HS-27A (cell line): Measurements from ENCODE around the gene SERPINB11.
"Not testable (repeated sequence)": the region's sequence is repeated elsewhere in the genome, so short reads cannot be mapped to it uniquely, and the experiment has no call there.

Experiments
- DNase-seq: peaks from one replicate; pipeline ENCODE4 v3.0.0-alpha.2; 2012; ENCODE audit warnings: low read depth, missing footprints

The SERPINB11 gene, protein sequence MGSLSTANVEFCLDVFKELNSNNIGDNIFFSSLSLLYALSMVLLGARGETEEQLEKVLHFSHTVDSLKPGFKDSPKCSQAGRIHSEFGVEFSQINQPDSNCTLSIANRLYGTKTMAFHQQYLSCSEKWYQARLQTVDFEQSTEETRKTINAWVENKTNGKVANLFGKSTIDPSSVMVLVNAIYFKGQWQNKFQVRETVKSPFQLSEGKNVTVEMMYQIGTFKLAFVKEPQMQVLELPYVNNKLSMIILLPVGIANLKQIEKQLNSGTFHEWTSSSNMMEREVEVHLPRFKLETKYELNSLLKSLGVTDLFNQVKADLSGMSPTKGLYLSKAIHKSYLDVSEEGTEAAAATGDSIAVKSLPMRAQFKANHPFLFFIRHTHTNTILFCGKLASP

DNA sequence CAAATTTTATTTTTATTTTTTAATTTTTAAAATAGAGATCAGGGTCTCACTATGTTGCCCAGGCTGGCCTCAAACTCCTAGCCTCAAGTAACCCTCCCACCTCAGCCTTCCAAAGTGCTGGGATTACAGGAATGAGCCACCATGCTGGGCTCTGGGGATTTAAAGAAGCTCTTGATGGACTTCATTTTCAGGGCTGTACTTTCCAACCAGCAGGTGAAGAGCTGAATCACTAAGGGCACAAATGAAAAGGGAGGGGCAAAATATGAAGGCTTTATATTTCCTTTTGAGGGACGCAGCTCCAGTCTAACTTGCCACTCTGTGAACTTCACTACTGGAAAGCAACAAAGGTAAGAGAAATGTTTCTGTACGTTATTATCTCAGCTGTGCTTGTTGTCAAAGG is at the start of gene SERPINB11:
Gene SERPINB11, plus strand, starts transcription at position 301 of the 400 bp plus-strand sequence. CDS start 7,234 bp downstream, outside the sequence.
- DNase-seq = no peak

DNA sequence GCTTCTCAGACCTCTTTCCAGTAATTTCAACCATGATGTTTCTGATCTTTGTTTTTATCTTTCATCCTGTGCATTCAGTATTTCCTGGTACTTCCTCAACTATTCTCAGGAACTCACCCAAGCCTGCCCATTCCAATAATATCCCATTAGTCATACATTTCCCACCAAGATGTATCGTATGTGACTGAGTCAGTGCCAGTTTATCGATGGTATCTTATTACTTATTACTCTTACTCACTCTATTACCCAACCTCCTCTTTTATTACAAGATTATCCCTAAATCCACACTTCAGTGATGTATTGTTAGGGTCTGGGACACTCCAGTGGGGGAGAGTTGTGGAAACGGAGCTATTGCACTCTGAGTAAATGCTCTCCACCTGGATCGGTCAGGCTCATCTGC is 43.8 kb upstream of the SERPINB11 start:
- DNase-seq = not testable (repeated sequence)

- DNase-seq = not testable (repeated sequence)
Observed at GRCh38 chr18:63661750-63662149, 41.0 kb upstream of the SERPINB11 start, which contains the start of gene SERPINB3. TSS of gene SERPINB3 (minus strand) at chr18:63661893. CDS start at chr18:63661216, 677 bp downstream.

- no peak for DNase-seq
Observed at GRCh38 chr18:63664571-63664970, 38.2 kb upstream of the SERPINB11 start.

- no peak for DNase-seq
Observed at GRCh38 chr18:63676526-63677323, 26.0 kb upstream of the SERPINB11 start.

GRCh38 chr18:63677500-63678225 is 25.1 kb upstream of the SERPINB11 start:
- DNase-seq = no peak

GRCh38 chr18:63679820-63680606 is 22.7 kb upstream of the SERPINB11 start:
- no peak for DNase-seq

DNA sequence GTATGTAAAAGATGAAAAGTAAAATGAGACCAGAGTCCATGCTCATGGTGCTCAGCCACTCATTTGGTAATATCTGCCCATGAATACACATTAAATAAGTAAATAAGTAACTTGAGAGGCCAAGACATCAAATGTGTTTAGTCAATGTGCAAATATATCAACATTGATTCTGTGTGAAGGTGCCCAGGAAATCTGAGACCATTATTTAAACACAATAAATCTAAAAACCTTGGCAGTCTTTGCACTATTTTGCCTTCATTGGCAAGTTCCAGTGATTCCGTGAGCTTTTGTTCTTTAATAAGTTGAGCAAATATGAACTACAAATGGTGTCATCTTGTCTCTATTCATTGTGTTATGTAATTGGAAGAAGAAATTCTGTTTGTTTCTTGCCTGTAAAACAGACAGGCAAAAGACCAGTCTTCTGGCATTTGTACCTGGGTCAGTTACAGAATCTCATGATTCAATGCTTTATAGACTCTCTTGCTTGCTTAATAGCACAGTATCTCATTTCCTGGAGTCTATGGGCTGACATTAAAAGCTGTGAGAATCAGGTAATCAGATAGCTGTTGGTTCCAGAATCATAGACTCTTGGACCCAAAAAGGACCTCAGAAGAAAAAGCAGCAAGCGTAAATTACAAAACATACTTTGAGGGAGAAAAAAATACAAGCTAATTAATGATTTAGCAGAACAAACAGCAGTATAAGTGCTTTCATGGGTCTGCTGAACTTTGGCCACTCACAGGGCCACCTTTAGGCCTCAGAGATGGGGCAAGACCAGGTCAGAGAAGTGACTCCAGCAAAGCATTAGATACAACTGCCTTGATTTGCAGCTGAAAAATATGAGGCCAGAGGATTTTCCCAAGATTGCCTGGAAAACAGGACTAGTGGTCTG is 21.1 kb upstream of the SERPINB11 start:
- DNase-seq = no peak

DNA sequence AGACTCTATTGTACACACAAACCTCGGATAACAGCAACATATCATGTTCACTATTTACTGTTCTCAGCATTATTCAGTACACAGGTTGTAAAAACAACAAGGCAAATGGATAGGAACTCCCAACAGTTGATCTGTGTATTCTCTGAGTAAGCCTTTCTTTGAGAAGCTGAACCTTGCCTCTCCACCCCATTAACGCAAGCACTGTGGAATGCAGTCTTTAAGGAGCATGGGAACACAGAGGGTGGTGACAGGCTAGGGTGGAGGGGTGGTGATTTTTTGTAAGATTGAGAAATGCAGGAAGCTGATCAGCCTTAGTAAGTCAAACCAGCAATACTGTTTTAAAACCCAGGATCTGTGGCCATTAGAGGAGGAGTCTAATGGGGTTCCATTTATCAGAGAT is 19.6 kb upstream of the SERPINB11 start:
- DNase-seq = peak; percentile 80

DNA sequence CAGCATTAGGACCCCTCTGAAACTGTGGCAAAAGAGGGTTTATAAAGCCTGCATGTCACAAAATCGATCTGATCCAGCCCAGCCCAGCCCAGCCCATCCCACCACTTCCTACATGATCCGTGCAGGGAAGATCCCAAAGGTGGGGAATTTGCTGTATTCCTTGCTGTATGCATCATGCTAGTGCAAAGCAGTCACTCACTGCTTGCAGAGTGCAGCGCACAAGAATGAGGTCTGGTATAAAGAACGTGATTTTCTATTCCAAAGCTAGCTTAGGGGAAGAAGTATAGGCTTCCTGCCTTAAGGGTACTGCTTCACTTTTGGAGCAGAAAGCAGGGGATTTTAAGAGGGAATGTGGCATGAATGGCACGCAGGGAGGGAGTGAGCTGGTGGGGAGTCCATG is 18.9 kb upstream of the SERPINB11 start:
- DNase-seq = no peak

DNA sequence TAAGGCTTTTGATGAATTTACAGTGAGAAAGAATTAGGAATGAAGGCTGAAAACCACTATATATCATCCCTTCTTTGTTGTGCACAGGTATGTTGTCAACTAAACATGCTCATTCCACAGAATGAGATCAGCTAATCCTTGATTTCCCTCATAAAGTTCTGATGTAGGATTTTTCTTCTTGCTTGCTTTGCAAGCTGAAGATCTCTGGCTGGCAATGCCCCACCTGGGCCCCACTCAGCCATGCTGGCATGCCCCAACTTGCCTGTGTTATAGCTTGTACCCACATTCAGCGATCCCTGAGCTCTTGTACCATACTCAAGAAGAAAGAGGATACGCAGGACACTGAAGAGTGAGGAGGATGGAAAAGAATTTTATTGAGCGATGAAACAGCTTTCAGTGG is 18.0 kb upstream of the SERPINB11 start:
- DNase-seq = no peak

DNA sequence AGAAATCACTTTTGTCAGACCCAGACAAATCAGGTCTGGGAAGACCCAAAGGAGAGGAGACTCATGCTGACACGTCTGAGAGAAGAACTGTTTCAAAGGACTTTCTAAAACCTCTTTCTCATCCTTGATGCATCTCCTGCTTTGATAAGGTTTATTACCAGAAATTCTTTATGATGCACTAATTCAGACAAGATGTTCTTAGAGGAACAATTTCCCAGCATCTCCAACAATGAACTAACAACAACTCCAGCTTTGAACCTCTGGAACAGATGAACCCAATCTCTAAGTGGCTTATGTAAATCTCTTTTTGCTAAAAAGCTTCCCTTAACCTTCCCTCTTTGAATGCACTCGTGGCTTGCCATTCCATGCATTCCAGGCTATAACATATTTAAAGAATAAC is 15.9 kb upstream of the SERPINB11 start:
- no peak for DNase-seq

DNA sequence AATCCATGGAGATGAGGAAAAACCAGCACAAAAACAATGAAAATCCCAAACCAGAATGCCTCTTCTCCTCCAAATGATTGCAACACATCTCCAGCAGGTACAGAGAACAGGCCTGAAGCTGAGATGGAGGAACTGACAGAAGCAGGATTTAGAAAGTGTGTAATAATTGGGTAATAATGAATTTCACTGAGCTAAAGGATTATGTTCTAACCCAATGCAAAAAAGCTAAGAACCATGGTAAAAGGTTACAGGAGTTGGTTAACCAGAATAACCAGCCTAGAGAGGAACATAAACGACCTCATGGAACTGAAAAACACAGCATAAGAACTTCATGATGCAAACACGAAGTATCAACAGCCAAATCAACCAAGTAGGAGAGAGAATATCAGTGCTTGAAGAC is 13.7 kb upstream of the SERPINB11 start:
- no peak for DNase-seq

GRCh38 chr18:63697097-63697660 is 5.6 kb upstream of the SERPINB11 start:
- DNase-seq = peak; percentile 33

GRCh38 chr18:63700501-63700900 is 2.3 kb upstream of the SERPINB11 start:
- no peak for DNase-seq

GRCh38 chr18:63701952-63702351 is 808 bp upstream of the SERPINB11 start:
- no peak for DNase-seq

GRCh38 chr18:63705401-63705800 is 2.6 kb downstream of the SERPINB11 start:
- no peak for DNase-seq

GRCh38 chr18:63707816-63708215 is 5.1 kb downstream of the SERPINB11 start:
- DNase-seq = no peak

DNA sequence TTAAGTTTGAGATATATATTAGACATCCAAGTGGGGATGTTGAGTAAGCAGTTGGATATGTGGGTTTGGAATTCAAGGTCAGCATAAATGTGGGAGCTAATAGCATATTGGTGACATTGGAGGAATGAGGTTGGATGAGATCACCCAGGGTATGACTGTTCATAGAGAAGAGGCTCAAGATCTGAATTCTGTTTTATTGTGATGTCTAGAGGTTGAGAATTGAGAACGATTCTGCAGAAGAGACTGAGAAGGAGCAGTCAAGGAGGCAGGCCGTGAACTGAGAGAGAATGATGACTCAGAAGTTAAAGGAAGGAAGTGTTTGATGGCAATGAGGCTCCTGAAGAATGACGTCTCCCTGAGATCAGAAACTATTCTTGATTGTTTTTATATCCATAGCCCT is 5.9 kb downstream of the SERPINB11 start:
- DNase-seq = peak; percentile 83
